Activated gamma-delta T cell treated with anti-CD3 and anti-CD28 coated beads, Interleukin-2, amount 50 U/mL, for 16 hours (primary cell): ENCODE data around the gene NPEPPS.

Experiments used
- DNase-seq: peaks from one replicate; pipeline ENCODE4 v3.0.0-alpha.2; 2020; ENCODE audit warnings: low read depth

The NPEPPS gene

DNA sequence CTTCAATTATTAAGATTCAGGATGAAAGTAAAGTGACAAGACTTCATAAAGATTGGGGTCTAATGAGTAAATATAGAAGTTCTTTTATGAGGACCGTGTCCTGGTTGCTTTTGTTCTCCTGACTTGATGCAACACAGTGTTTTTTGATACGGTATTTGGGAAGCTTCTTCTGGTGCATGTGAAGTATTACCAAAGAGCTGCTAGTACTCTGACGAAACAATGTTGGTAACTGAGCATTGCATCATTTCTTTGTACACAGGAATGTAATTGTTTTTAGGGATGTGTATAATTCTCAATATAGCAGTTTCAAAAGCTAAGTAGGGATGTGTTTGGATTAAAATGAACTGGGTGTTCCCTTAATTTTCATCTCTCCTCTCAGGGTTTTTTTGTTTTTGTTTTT, 134.7 kb downstream of the NPEPPS start:
- DNase-seq: no peak

DNA sequence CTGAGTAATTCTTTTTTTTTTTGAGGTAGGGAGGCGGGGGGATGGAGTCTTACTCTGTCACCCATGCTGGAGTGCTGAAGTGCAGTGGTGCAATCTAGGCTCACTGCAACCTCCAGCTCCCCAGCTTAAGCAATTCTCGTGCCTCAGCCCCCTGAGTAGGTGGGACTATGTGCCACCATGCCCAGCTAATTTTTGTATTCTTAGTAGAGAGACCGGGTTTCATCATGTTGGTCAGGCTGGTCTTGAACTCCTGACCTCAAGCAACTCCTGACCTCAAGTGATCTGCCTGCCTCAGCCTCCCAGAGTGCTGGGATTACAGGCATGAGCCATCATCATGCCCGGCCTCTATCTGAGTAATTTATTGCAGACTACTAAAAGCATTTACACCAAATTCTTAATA, 138.2 kb downstream of the NPEPPS start:
- DNase-seq: no peak

DNA sequence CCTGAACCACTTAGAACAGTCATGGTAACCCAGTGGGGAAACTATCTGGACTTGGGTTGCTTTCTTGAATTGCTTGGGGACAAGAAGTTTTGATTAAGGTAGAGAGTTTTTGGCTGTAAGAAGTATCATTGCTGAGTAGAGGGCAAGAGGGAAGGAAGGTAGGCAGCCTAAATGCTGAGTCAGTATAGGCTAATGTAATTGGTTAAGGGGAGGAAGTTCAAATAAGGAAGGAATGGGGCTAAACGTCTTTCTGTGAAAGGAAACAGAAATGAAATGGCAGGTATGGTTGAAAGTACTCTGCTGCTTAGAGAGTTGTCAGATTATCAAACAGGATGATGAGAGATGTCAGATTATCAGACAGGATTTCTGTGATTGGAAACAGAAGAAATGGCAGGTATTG, 139.2 kb downstream of the NPEPPS start:
- no peak for DNase-seq
